Measurements from ENCODE around the gene ZBTB38.

The ZBTB38 gene

GRCh38 chr3:141350666-141351065 lies 17.6 kb upstream of the ZBTB38 start:
- no peak for TF ChIP-seq ZFX (IDR thresholded peaks at IDR 0.05; ENCODE audit: borderline replicate concordance)
- no peak for TF ChIP-seq CTCF (IDR thresholded peaks at IDR 0.05)
- no peak overlapping the region for H3K27ac ChIP-seq

GRCh38 chr3:141352262-141352984 lies 15.9 kb upstream of the ZBTB38 start:
- H3K27ac ChIP-seq, result no peak overlapping the region
- TF ChIP-seq ZFX (IDR thresholded peaks at IDR 0.05; ENCODE audit: borderline replicate concordance), result no peak
- no peak for TF ChIP-seq CTCF (IDR thresholded peaks at IDR 0.05)

- TF ChIP-seq ZFX (IDR thresholded peaks at IDR 0.05; ENCODE audit: borderline replicate concordance) (no peak), CTCF (IDR thresholded peaks at IDR 0.05) (no peak)
Measured at GRCh38 chr3:141353652-141354495, 14.4 kb upstream of the ZBTB38 start.

GRCh38 chr3:141354517-141354916 lies 13.8 kb upstream of the ZBTB38 start:
- no peak overlapping the region for H3K27ac ChIP-seq
- TF ChIP-seq ZFX (IDR thresholded peaks at IDR 0.05; ENCODE audit: borderline replicate concordance) (no peak), CTCF (IDR thresholded peaks at IDR 0.05) (no peak)

More at GRCh38 chr3:141353652-141354495, 14.4 kb upstream of the ZBTB38 start:
- H3K27ac ChIP-seq, result no peak overlapping the region

GRCh38 chr3:141355242-141355641 lies 13.1 kb upstream of the ZBTB38 start:
- TF ChIP-seq CTCF (IDR thresholded peaks at IDR 0.05) (no peak), ZFX (IDR thresholded peaks at IDR 0.05; ENCODE audit: borderline replicate concordance) (no peak)
- H3K27ac ChIP-seq, result no peak overlapping the region

GRCh38 chr3:141356046-141356445 lies 12.3 kb upstream of the ZBTB38 start:
- no peak overlapping the region for H3K27ac ChIP-seq
- no peak for TF ChIP-seq ZFX (IDR thresholded peaks at IDR 0.05; ENCODE audit: borderline replicate concordance)
- no peak for TF ChIP-seq CTCF (IDR thresholded peaks at IDR 0.05)

Data from 22Rv1 (cell line).